Lung (tissue), 12 donors: ENCODE measurements around the gene GSC2. TPM values are rescaled to one million over a fixed set of nuclear protein-coding genes. Genes with fewer than 3 reads are reported as not detected.

ENCODE experiments used
- ATAC-seq: fragments of 200-7000 bp; cut with Tn5 transposase; one replicate; pipeline ENCODE4 v1.9.1; 2020; ENCODE audit warnings: moderate number of reproducible peaks; ENCODE audit not compliant: insufficient read depth, low FRiP score
- DNase-seq, 3 donors: peaks; one replicate each; pipeline ENCODE4 v3.0.0-alpha.2; 2013 to 2017
- H3K27ac ChIP-seq, 2 donors: one replicate each; pipeline ENCODE4 v1.5.1; 2013; ENCODE audit warnings: mild to moderate bottlenecking in 2 of 2, moderate library complexity in 2 of 2, control low read depth in 1 of 2, inconsistent platforms in 1 of 2, low read depth in 1 of 2, low read length in 1 of 2
- H3K27me3 ChIP-seq, 3 donors: one replicate each; pipeline ENCODE4 v1.5.1; 2013; ENCODE audit warnings: low read length in 2 of 3; ENCODE audit not compliant: control insufficient read depth in 3 of 3, insufficient read depth in 3 of 3
- H3K36me3 ChIP-seq, 4 donors: one replicate each; pipeline ENCODE4 v1.5.1; 2013; ENCODE audit warnings: low read length in 4 of 4, mild to moderate bottlenecking in 1 of 4, moderate library complexity in 1 of 4; ENCODE audit not compliant: control insufficient read depth in 4 of 4, insufficient read depth in 4 of 4
- H3K4me1 ChIP-seq, 5 donors: one replicate each; pipeline ENCODE4 v1.5.1; 2013; ENCODE audit warnings: low read length in 5 of 5, mild to moderate bottlenecking in 2 of 5, moderate library complexity in 1 of 5; ENCODE audit not compliant: control insufficient read depth in 5 of 5, insufficient read depth in 5 of 5
- H3K4me3 ChIP-seq: one replicate; pipeline ENCODE4 v1.5.1; 2013; ENCODE audit warnings: mild to moderate bottlenecking, control low read depth, moderate library complexity
- H3K9ac ChIP-seq, 2 donors: one replicate each; pipeline ENCODE4 v1.5.1; 2013; ENCODE audit warnings: low read length in 2 of 2, control low read depth in 1 of 2; ENCODE audit not compliant: insufficient read depth in 1 of 2
- H3K9me3 ChIP-seq, 4 donors: one replicate each; pipeline ENCODE4 v1.5.1; 2013; ENCODE audit warnings: low read length in 3 of 4, mild to moderate bottlenecking in 1 of 4, moderate library complexity in 1 of 4; ENCODE audit not compliant: control insufficient read depth in 4 of 4, insufficient read depth in 3 of 4
- WGBS, 2 donors: extraction: QIAGEN DNeasy Blood & Tissue Kit; methylation state at CpG; one replicate each; pipeline ENCODE4 v1.1.7; 2013; 5-methylcytosine and 5-hydroxymethylcytosine counted together
- polyA plus RNA-seq, 2 donors: library from polyadenylated mRNA; stranded (reverse); fragments of 200-250 nt; gene quantifications; one replicate each; pipeline ENCODE4 v1.2.1, GENCODE V29; 2013
- total RNA-seq, 2 donors: library from RNA; depleted of rRNA in 1 of 2; stranded (reverse); fragments of >200 nt in 1 of 2; gene quantifications; one replicate each; pipeline ENCODE4 v1.2.1, GENCODE V29; 2014 to 2021
- TF ChIP-seq, protein P1 (sequence below): IDR thresholded peaks from 2 replicates; pipeline ENCODE4 v1.5.1; 2012; ENCODE audit warnings: mild to moderate bottlenecking; ENCODE audit errors: control extremely low read depth, extremely low read depth
- donor health status: control.
- donor health status: control.
- donor health status: Bipolar disorder and iron deficiency.
- donor health status: healthy.
- donor health status: DM: yes; HTN: yes; CAD: no.

Gene GSC2
- total and polyA plus RNA-seq, 4 donors = not detected

DNA sequence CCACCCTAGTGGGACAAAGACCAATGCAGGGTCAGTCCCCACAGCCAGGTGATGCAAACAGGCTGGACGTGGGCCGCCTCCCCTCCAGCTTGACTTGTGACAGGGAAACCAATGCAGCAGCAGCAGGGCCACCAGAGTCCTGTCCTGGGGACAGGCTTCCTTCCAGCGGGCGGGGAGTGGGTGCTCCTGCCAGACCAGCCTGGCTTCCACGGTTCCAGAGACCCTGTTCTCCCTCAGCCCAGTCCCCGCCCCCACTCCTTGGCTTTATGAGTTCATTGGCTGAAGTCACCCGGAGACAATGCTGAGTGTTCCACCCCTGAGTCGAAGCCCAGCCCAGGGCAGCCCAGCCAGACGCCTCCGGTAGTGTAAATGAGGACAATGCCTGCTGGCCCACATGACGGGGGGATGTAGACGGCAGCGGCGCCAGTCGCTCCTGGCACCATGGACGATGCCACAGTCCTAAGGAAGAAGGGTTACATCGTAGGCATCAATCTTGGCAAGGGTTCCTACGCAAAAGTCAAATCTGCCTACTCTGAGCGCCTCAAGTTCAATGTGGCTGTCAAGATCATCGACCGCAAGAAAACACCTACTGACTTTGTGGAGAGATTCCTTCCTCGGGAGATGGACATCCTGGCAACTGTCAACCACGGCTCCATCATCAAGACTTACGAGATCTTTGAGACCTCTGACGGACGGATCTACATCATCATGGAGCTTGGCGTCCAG is 19.0 kb downstream of the GSC2 start, which contains the start of gene TSSK2:
TSSK2 (plus strand) TSS at position 350 of the 726 bp plus-strand sequence; CDS start at position 442, 92 bp downstream.
- Histone ChIP-seq H3K36me3 (peaks cover 4 to 33% (median 9%) of the 10 kb centered on the region in 4 donors), H3K4me3 (no peak within 1 kb of the TSS), H3K4me1 (no peaks in the 10 kb centered on the region), H3K9ac (no peak within 1 kb of the TSS), H3K27ac (no peak within 1 kb of the TSS), H3K9me3 (no peaks in the 10 kb centered on the region), H3K27me3 (no peaks in the 10 kb centered on the region)
- DNase-seq = no peak
- 90 to 95% methylated on average over 27 of the region's 27 CpGs for WGBS, 2 donors
- ATAC-seq = no peak
- TF ChIP-seq, protein P1, sequence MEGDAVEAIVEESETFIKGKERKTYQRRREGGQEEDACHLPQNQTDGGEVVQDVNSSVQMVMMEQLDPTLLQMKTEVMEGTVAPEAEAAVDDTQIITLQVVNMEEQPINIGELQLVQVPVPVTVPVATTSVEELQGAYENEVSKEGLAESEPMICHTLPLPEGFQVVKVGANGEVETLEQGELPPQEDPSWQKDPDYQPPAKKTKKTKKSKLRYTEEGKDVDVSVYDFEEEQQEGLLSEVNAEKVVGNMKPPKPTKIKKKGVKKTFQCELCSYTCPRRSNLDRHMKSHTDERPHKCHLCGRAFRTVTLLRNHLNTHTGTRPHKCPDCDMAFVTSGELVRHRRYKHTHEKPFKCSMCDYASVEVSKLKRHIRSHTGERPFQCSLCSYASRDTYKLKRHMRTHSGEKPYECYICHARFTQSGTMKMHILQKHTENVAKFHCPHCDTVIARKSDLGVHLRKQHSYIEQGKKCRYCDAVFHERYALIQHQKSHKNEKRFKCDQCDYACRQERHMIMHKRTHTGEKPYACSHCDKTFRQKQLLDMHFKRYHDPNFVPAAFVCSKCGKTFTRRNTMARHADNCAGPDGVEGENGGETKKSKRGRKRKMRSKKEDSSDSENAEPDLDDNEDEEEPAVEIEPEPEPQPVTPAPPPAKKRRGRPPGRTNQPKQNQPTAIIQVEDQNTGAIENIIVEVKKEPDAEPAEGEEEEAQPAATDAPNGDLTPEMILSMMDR = no peak

DNA sequence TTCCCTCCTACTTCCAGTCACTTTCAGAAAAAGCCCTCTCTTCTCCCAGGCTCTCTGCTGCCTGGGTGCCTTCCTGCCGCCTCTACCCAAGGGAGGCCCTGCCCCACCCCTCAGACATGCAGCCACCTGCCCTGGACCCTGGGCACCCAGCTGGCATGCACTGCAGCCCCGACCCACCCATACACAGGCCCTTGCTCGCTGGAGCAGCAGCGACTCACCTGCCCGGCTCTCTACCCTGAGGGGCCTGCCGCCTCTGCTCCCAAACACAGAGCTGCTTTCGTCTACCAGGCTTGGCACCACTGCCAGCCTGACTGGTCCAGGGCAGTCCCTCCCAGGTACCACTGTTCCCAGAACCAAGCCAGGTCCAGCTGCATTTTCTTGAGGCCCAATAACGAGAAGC is 20.2 kb downstream of the GSC2 start:
- no peak for DNase-seq
- peaks cover 0 to 29% (median 9%) of the 10 kb centered on the region in 4 donors for H3K36me3 ChIP-seq
- H3K27ac ChIP-seq = no peak overlapping the region
- no peaks in the 10 kb centered on the region for H3K9me3 ChIP-seq
- H3K27me3 ChIP-seq = no peaks in the 10 kb centered on the region
- no peaks in the 10 kb centered on the region for H3K4me1 ChIP-seq
- H3K4me3 ChIP-seq = no peak overlapping the region
- WGBS, 2 donors = 84 to 90% methylated on average over 8 of the region's 8 CpGs
- TF ChIP-seq, protein P1 = no peak
- no peak for ATAC-seq
- no peak overlapping the region for H3K9ac ChIP-seq

DNA sequence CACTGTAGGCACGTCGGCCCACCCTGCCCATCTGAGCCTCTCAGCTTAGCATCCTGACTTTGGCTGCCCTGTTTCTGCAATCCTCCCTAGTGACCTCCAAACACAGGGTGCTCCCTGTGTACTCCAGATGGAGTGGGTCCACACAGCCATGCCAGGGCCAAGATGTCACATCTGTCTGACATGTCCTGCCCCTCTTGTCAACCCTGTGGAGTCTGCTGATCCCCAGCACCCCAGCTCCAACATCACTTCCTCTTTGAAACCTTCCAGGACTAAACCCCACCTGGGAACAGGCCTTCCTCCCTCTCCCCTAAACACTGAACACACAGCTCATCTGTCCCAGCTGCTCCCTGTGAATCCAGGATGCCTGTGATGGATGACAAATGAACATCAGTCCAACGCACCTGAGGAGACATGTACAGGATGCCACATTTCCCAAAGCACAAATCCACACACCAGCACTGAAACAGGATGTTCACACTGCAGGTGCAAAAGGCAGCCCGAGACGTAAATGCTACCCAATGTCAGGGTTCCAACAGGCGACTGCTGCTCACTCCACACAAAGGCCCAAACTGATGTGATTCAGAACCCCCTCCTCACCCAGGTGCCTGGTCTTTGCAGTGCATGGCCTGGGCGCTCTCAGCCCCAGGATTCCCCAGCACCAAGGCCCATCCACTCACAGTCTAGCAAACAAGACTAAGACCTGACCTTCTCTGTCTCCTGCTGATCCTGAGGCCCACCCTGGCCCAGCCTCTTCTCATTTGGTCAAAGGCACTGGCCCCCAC is 21.0 kb downstream of the GSC2 start:
- Histone ChIP-seq H3K4me1 (no peaks in the 10 kb centered on the region), H3K27ac (no peak overlapping the region), H3K9ac (no peak overlapping the region), H3K36me3 (peaks cover 0 to 22% (median 7%) of the 10 kb centered on the region in 4 donors), H3K4me3 (no peak overlapping the region), H3K9me3 (no peaks in the 10 kb centered on the region), H3K27me3 (no peaks in the 10 kb centered on the region)
- no peak for DNase-seq
- WGBS, 2 donors = 87 to 90% methylated on average over 7 of the region's 7 CpGs
- TF ChIP-seq, protein P1 = no peak
- no peak for ATAC-seq
